ENCODE results near the gene PLA2G12B.
"Not testable (repeated sequence)": the region's sequence is repeated elsewhere in the genome, so short reads cannot be mapped to it uniquely, and the experiment has no call there.

The PLA2G12B gene

DNA sequence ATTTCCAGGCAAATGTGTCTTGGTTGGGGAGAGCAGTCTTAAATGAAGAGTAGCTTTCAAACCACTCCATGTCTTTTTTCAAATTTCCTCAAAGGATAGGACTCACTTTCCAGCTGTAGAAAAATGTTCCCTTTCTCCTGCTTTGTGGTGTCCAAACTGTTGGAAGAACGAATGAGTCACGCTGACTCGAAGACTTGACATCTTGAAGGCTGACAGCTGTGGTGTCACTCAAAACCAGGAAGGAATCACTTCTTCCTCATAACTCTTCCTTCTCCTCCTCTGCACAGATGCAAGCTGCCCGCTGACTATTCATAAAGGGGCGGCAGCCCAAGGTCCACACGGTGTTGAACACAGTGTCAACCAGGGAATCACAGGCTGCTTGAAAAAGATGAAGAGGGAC lies 19.2 kb downstream of the PLA2G12B start:
- no peak for DNase-seq (ENCODE audit: low spot score)

DNA sequence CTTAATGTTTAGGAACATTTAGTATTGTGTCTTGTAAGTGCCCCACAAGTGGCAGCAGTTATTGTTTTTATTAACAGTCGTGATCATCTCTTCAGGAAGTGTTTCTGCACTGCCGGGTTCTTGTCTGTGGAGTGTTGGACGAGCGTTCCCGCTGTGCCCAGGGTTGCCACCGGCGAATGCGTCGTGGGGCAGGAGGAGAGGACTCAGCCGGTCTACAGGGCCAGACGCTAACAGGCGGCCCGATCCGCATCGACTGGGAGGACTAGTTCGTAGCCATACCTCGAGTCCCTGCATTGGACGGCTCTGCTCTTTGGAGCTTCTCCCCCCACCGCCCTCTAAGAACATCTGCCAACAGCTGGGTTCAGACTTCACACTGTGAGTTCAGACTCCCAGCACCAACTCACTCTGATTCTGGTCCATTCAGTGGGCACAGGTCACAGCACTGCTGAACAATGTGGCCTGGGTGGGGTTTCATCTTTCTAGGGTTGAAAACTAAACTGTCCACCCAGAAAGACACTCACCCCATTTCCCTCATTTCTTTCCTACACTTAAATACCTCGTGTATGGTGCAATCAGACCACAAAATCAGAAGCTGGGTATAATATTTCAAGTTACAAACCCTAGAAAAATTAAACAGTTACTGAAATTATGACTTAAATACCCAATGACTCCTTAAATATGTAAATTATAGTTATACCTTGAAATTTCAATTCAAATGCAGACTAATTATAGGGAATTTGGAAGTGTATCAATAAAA lies 22.2 kb downstream of the PLA2G12B start:
- no peak for DNase-seq (ENCODE audit: low spot score)

DNA sequence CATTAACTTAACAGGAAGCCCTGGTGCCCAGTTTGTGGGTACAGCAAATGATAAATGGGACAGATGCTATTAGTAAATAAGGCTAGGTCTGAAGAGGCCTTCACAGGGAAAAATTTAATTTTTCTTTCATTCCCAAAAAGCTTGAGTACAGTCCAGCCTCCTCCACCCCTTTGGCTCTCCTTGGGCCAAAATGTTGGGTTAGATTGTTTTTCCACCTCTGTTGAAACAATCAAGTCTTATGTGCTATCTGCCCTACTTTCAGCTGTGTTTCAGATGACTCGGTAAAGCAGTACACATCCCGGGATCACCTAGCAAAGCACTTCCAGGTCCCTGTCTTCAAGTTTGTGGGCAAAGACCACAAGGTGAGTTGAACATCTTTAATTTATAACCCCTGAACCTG lies 24.3 kb downstream of the PLA2G12B start:
- DNase-seq (ENCODE audit: low spot score): no peak

GRCh38 chr10:72928798-72929197 lies 25.8 kb downstream of the PLA2G12B start:
- no peak for DNase-seq (ENCODE audit: low spot score)

- DNase-seq (ENCODE audit: low spot score): no peak
Observed at GRCh38 chr10:72927485-72927884, 27.1 kb downstream of the PLA2G12B start.

- DNase-seq (ENCODE audit: low spot score): no peak
Observed at GRCh38 chr10:72925951-72926465, 28.6 kb downstream of the PLA2G12B start.

DNA sequence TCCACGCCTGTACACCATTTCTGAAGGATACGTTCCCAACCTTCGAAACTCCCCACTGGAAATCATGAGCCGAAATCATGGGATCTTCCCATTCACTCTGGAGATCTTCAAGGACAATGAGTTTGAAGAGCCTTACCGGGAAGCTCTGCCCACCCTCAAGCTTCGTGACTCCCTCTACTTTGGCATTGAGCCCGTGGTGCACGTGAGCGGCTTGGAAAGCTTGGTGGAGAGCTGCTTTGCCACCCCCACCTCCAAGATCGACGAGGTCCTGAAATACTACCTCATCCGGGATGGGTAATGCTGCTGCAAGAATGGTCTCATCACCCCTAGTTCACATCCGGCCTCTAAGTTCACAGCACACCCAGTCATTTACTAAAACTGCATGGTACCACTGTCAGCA lies 30.3 kb downstream of the PLA2G12B start:
- no peak for DNase-seq (ENCODE audit: low spot score)

- DNase-seq (ENCODE audit: low spot score): not testable (repeated sequence)
Observed at GRCh38 chr10:72921147-72921683, 33.4 kb downstream of the PLA2G12B start.

DNA sequence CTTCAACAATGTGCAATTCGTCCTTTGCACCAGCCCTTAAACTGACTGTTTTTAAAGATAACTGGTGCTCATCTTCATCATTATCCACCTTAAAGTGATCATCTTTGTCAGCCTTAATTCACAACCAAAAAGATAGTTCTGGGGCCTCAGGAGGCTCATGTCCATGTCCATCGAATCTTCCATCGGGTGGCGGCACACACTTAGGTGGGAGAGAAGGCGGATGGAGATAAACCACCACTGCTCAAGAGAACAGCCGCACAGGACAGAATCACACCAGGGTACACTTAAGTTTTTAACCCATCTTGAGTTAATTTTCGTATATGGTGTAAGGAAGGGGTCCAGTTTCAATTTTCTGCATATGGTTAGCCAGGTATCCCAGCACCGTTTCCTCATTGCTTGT lies 36.3 kb downstream of the PLA2G12B start:
- no peak for DNase-seq (ENCODE audit: low spot score)

DNA sequence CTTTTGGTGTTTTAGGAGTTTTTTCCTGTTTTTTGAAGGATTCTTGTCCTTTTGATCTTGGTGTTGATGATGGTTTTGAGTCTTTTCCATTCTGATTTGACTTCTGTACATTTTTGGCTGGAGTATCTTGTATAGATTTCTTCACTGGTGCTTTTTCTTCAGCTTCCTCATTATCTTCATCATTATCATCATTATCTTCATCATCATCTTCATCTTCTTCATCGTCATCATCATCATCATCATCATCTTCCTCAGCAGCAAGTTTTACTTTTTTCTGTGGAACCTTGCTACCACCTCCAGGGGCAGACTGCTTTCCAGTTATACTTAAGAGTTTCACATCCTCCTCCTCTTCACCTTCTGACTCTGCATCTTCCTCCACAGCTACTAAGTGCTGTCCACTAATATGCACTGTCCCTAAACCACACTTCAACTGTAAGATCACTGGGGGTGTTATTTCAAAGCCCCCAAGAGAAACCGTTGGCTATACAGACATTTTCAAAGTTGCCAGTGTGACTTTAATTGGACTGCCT lies 36.7 kb downstream of the PLA2G12B start:
- DNase-seq (ENCODE audit: low spot score): not testable (repeated sequence)

- DNase-seq (ENCODE audit: low spot score): not testable (repeated sequence)
Observed at GRCh38 chr10:72917201-72917600, 37.4 kb downstream of the PLA2G12B start.

DNA sequence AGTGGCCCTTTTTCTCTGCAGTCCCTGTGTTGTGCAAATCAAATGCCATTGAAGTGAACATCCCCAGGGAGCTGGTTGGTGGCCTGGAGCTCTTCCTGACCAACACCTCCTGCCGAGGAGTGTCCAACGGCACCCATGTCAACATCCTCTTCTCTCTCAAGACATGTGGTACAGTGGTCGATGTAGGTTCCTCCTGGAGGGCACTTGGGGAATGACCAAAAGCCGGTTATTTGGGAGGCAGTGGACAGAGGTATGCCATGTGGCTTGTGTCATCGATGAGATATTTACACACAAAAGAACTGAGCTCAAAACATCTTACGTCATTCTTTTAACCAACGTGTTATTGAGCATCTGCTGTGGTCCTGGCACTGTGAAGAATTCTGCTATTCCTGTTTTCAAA lies 41.3 kb downstream of the PLA2G12B start:
- DNase-seq (ENCODE audit: low spot score): no peak

DNA sequence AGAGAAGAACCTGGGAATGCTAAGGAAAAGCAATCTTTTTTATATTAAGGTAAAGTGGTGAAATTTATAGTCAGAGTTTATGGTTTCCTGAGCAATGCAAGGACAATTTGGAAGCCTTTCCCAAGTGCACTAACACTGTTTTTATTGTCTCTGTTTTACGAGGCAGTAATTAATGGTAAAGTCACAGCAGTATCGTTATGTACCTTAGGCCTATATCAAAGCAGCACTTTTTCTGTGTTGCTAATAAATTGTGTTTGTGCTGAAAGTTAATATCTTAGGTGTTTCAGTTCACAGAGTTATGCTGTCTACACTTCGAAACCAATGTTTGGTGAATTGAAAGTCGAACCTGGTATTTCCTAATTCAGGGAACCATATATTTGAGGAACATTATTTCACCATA lies 41.9 kb downstream of the PLA2G12B start:
- no peak for DNase-seq (ENCODE audit: low spot score)

GRCh38 chr10:72911758-72912157 lies 42.8 kb downstream of the PLA2G12B start:
- no peak for DNase-seq (ENCODE audit: low spot score)

DNA sequence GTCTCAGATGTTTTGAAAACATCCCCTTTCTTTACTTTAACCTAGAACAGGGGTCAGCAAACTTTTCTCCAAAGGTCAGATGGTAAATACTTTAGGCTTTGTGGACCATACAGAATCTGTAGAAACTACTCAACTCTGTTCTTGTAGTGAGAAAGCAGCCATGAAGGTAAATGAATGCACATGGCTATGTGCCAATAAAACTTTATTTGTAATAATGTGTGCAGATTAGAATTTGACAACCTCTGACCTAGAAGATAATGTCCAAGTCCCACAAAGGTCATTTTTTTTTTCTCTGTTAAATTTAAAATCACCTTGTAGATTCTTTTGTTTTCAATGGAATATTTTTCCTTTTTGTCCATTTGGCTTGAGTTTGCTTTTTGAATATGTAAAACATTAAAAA lies 43.9 kb downstream of the PLA2G12B start:
- no peak for DNase-seq (ENCODE audit: low spot score)

- no peak for DNase-seq (ENCODE audit: low spot score)
Observed at GRCh38 chr10:72906446-72906845, 48.2 kb downstream of the PLA2G12B start.

DNA sequence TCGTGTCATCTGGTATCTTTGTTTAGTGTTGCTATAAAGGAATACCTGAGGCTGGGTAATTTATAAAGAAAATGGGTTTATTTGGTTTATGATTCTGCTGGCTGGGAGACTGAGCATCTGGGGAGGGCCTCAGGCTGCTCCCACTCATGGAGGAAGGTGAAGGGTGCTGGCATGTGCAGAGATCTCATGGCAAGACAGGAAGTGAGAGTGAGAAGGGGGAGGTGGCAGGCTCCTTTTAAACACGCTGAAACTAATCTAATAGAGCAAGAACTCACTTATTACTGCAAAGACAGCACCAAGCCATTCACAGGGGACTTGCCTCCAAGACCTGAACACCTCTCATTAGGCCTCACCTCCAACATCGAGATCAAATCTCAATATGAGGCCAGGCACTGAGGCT lies 49.8 kb downstream of the PLA2G12B start:
- DNase-seq (ENCODE audit: low spot score): no peak

DNA sequence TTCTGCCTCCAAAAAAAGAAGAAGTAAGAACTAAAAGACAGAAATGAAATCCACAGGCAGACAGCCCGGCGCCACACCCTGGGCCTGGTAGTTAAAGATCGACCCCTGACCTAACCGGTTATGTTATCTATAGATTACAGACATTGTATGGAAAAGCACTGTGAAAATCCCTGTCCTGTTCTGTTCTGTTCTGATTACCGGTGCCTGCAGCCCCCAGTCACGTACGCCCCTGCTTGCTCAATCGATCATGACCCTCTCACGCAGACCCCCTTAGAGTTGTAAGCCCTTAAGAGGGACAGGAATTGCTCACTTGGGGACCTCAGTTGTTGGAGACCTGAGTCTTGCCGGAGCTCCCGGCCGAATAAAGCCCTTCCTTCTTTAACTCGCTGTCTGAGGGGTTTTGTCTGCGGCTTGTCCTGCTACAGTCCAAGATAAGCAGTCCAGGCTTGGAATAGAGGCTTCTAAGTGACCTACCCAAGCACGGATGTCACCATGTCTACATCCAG lies 50.6 kb downstream of the PLA2G12B start:
- not testable (repeated sequence) for DNase-seq (ENCODE audit: low spot score)

- DNase-seq (ENCODE audit: low spot score): no peak
Observed at GRCh38 chr10:72899545-72899944, 55.1 kb downstream of the PLA2G12B start.

GRCh38 chr10:72898616-72899015 lies 56.0 kb downstream of the PLA2G12B start:
- DNase-seq (ENCODE audit: low spot score): no peak

DNA sequence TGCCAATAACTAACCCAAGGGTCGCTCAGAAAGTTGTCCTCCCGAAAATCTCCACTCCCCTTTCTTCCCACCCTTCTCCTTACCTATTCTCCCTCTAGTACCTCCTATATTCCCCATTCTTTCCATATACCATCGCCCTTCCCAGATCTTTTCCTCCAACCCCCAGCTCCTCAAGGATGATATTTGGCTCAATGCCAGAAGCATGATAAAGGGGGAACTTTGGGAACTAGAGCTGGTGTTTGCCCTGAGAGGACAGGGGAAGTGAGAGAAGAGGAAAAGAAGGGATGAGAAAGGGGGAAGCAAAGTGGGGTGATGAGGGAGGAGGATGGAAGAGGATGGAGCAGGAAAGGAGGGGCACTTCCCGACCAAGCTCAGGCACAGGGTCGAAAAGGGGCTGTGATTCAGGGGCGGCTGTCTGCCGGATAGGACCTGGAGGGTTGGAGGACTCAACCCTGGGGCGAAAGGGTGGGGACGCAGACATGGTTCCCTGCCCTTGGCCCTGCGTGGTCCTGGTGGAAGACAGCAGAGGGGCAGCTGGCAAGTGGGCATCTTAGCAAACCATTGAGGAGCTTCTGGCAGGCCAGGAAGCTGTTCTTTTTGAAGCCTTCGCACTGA lies 59.3 kb downstream of the PLA2G12B start:
- DNase-seq (ENCODE audit: low spot score): no peak

GRCh38 chr10:72893136-72893798 lies 61.3 kb downstream of the PLA2G12B start, which contains the start of gene OIT3:
OIT3 (plus strand) TSS chr10:72893739; CDS start chr10:72893799, 60 bp downstream.
- DNase-seq (ENCODE audit: low spot score): no peak
